IMR-90 (cell line): Measurements from ENCODE around the gene SSH2. TPM values are rescaled to one million over a fixed set of nuclear protein-coding genes. Genes with fewer than 3 reads are reported as not detected.

Experiments used
- ATAC-seq: fragments of 200-7000 bp; cut with Tn5 transposase; 2 replicates; pipeline ENCODE4 v1.9.1; 2020; ENCODE audit warnings: low read depth, mild to moderate bottlenecking, moderate library complexity
- BruUV-seq: library from RNA; stranded (reverse); fragments of 400-500 nt; replicated peaks from 2 replicates; lab custom pipeline; 2021; lab: Mats Ljungman, UMichigan
- CTCF ChIA-PET: fragments of 300-600 bp; formaldehyde crosslinking; extraction: SDS; loops from one replicate; lab custom pipeline; 2021; ENCODE audit warnings: antibody characterized with exemption; lab: Yijun Ruan, JAX
- POLR2A ChIA-PET: fragments of 300-600 bp; sonication (Branson Sonifier 250); formaldehyde crosslinking; loops from one replicate; lab custom pipeline; 2022; ENCODE audit warnings: antibody characterized with exemption; ENCODE audit not compliant: unreplicated experiment; lab: Charles Lee
- DNase-seq: peaks from one replicate; pipeline ENCODE4 v3.0.0; 2013
- H2AFZ ChIP-seq: replicated peaks from 2 replicates; pipeline ENCODE3; 2013; ENCODE audit warnings: low read length, mild to moderate bottlenecking; ENCODE audit not compliant: poor library complexity
- H2AK5ac ChIP-seq: 2 replicates; pipeline ENCODE4 v1.6.1; 2013; ENCODE audit warnings: low read depth, low read length, inconsistent platforms
- H2AK9ac ChIP-seq: replicated peaks from 2 replicates; pipeline ENCODE3; 2013; ENCODE audit warnings: mild to moderate bottlenecking, low read depth, low read length, moderate library complexity; ENCODE audit not compliant: poor library complexity
- H2BK120ac ChIP-seq: 2 replicates; pipeline ENCODE4 v1.6.1; 2013; ENCODE audit warnings: low read depth, low read length, inconsistent platforms
- H2BK15ac ChIP-seq: 3 replicates; pipeline ENCODE4 v1.6.1; 2013; ENCODE audit warnings: low read depth, low read length, inconsistent platforms
- H2BK20ac ChIP-seq: 2 replicates; pipeline ENCODE4 v1.6.1; 2013; ENCODE audit warnings: low read depth, mild to moderate bottlenecking, inconsistent platforms, low read length, moderate library complexity
- H2BK5ac ChIP-seq: 2 replicates; pipeline ENCODE4 v1.6.1; 2013; ENCODE audit warnings: mild to moderate bottlenecking, low read depth, low read length, inconsistent platforms; ENCODE audit not compliant: poor library complexity, severe bottlenecking
- H3K14ac ChIP-seq: replicated peaks from 2 replicates; pipeline ENCODE4 v1.6.1; 2013; ENCODE audit warnings: low read depth, low read length, inconsistent platforms
- H3K18ac ChIP-seq: 2 replicates; pipeline ENCODE4 v1.6.1; 2013; ENCODE audit warnings: low read depth, low read length, control low read depth
- H3K23ac ChIP-seq: 2 replicates; pipeline ENCODE4 v1.6.1; 2013; ENCODE audit warnings: low read depth, low read length, inconsistent platforms
- H3K27ac ChIP-seq: 2 replicates; pipeline ENCODE4 v1.5.1; 2013; ENCODE audit warnings: mild to moderate bottlenecking, control low read depth, low read length; ENCODE audit not compliant: insufficient read depth
- H3K27me3 ChIP-seq: 2 replicates; pipeline ENCODE4 v1.6.1; 2013; ENCODE audit warnings: low read length; ENCODE audit not compliant: control insufficient read depth, insufficient read depth
- H3K36me3 ChIP-seq: 2 replicates; pipeline ENCODE4 v1.6.1; 2013; ENCODE audit warnings: low read length, mixed read lengths; ENCODE audit not compliant: control insufficient read depth, insufficient read depth
- H3K4ac ChIP-seq: 2 replicates; pipeline ENCODE4 v1.6.1; 2013; ENCODE audit warnings: low read depth, low read length, inconsistent platforms
- H3K4me1 ChIP-seq: 2 replicates; pipeline ENCODE4 v1.6.1; 2013; ENCODE audit warnings: low read length, mixed read lengths; ENCODE audit not compliant: control insufficient read depth, insufficient read depth
- H3K4me2 ChIP-seq: 2 replicates; pipeline ENCODE4 v1.6.1; 2013; ENCODE audit warnings: low read depth, mild to moderate bottlenecking, control low read depth, low read length, moderate library complexity
- H3K4me3 ChIP-seq: 2 replicates; pipeline ENCODE4 v1.5.1; 2013; ENCODE audit warnings: low read depth, mild to moderate bottlenecking, control low read depth, low read length, moderate library complexity; ENCODE audit not compliant: insufficient read depth
- H3K56ac ChIP-seq: 2 replicates; pipeline ENCODE4 v1.6.1; 2013; ENCODE audit warnings: low read length, inconsistent platforms; ENCODE audit not compliant: insufficient read depth; ENCODE audit errors: extremely low read depth
- H3K79me1 ChIP-seq, 2 experiments: 2 replicates each; pipeline ENCODE4 v1.6.1; 2013; ENCODE audit warnings: low read length in 2 of 2, inconsistent platforms in 1 of 2, low read depth in 1 of 2
- H3K9ac ChIP-seq: 2 replicates; pipeline ENCODE4 v1.6.1; 2013; ENCODE audit warnings: low read depth, low read length, control low read depth
- H3K9me1 ChIP-seq: 2 replicates; pipeline ENCODE4 v1.6.1; 2013; ENCODE audit warnings: low read length, inconsistent platforms; ENCODE audit not compliant: insufficient read depth
- H3K9me3 ChIP-seq: 2 replicates; pipeline ENCODE4 v1.6.1; 2013; ENCODE audit warnings: low read length; ENCODE audit not compliant: control insufficient read depth, insufficient read depth
- H4K20me1 ChIP-seq: 2 replicates; pipeline ENCODE4 v1.6.1; 2013; ENCODE audit warnings: low read length, inconsistent platforms; ENCODE audit not compliant: insufficient read depth
- H4K5ac ChIP-seq: 2 replicates; pipeline ENCODE4 v1.6.1; 2013; ENCODE audit warnings: mild to moderate bottlenecking, low read depth, low read length, control low read depth
- H4K8ac ChIP-seq, 2 experiments: 2 replicates each; pipeline ENCODE4 v1.6.1; 2013; ENCODE audit warnings: low read depth in 2 of 2, low read length in 2 of 2, control low read depth in 1 of 2, inconsistent platforms in 1 of 2
- H4K91ac ChIP-seq: 2 replicates; pipeline ENCODE4 v1.6.1; 2013; ENCODE audit warnings: low read depth, low read length, inconsistent platforms; ENCODE audit not compliant: insufficient read depth
- BHLHE40 ChIP-seq: fragments of 150-350 bp; IDR thresholded peaks from 2 replicates; pipeline ENCODE4 v1.6.1; 2016; ENCODE audit warnings: mild to moderate bottlenecking, low read depth, low read length
- CEBPB ChIP-seq: IDR thresholded peaks from 2 replicates; pipeline ENCODE4 v1.6.1; 2012; ENCODE audit warnings: low read depth, low read length, improper control_type of control experiment
- CHD1 ChIP-seq: IDR thresholded peaks from 2 replicates; pipeline ENCODE4 v1.6.1; 2012; ENCODE audit warnings: low read depth, low read length, improper control_type of control experiment
- CTCF ChIP-seq: conservative IDR thresholded peaks from 2 replicates; pipeline ENCODE4 v1.5.1; 2012; ENCODE audit warnings: mild to moderate bottlenecking, low read depth, low read length, improper control_type of control experiment
- FOS ChIP-seq: fragments of 150-350 bp; IDR thresholded peaks from 2 replicates; pipeline ENCODE4 v1.6.1; 2016; ENCODE audit warnings: low read depth, low read length
- MAFK ChIP-seq: IDR thresholded peaks from 2 replicates; pipeline ENCODE4 v1.6.1; 2012; ENCODE audit warnings: low read depth, low read length, improper control_type of control experiment
- MAZ ChIP-seq: IDR thresholded peaks from 2 replicates; pipeline ENCODE4 v1.6.1; 2012; ENCODE audit warnings: low read depth, mild to moderate bottlenecking, low read length, improper control_type of control experiment, moderate library complexity, borderline replicate concordance
- MXI1 ChIP-seq: IDR thresholded peaks from 2 replicates; pipeline ENCODE4 v1.6.1; 2012; ENCODE audit warnings: low read depth, mild to moderate bottlenecking, low read length, moderate library complexity, borderline replicate concordance
- NFE2L2 ChIP-seq: fragments of 150-350 bp; IDR thresholded peaks from 2 replicates; pipeline ENCODE4 v1.6.1; 2016; ENCODE audit warnings: low read depth, mild to moderate bottlenecking, low read length
- POLR2A ChIP-seq: IDR thresholded peaks from 2 replicates; pipeline ENCODE4 v1.6.1; 2012; ENCODE audit warnings: mild to moderate bottlenecking, low read depth, low read length
- RAD21 ChIP-seq: IDR thresholded peaks from 2 replicates; pipeline ENCODE4 v1.6.1; 2012; ENCODE audit warnings: low read length, improper control_type of control experiment
- RCOR1 ChIP-seq: IDR thresholded peaks from 2 replicates; pipeline ENCODE4 v1.6.1; 2012; ENCODE audit warnings: mild to moderate bottlenecking, low read length, improper control_type of control experiment; ENCODE audit not compliant: insufficient replicate concordance
- RFX5 ChIP-seq: IDR thresholded peaks from 2 replicates; pipeline ENCODE4 v1.8.0; 2012; ENCODE audit warnings: low read depth, mild to moderate bottlenecking, low read length, moderate library complexity
- SMC3 ChIP-seq: fragments of 150-350 bp; IDR thresholded peaks from 2 replicates; pipeline ENCODE4 v1.6.1; 2016; ENCODE audit warnings: low read depth, mild to moderate bottlenecking, antibody characterized with exemption, low read length, moderate library complexity
- WGBS, 2 experiments: methylation state at CpG; one replicate each; pipeline versions ENCODE4 v1.1.5 to v1.1.7; 2013; ENCODE audit warnings: missing lambda C conversion rate in 2 of 2; ENCODE audit not compliant: insufficient read length in 1 of 2; ENCODE audit errors: extremely low coverage in 2 of 2; 5-methylcytosine and 5-hydroxymethylcytosine counted together
- dilution Hi-C: fragments of 300-500 bp; cut with HindIII; formaldehyde crosslinking; loops from one replicate; pipeline ENCODE4 v1.14.3; 2018; ENCODE audit warnings: low sequenced_read_pairs; ENCODE audit not compliant: unreplicated experiment
- in situ Hi-C: fragments of 300-500 bp; cut with MboI; formaldehyde crosslinking; loops from 3 replicates; pipeline ENCODE4 v1.14.3; 2019; ENCODE audit warnings: low sequenced_read_pairs, inconsistent platforms, mixed read lengths
- intact Hi-C: fragments of 100-400 bp; cut with micrococcal nuclease; formaldehyde crosslinking; loops from 2 replicates; pipeline ENCODE4 v1.10.0; 2022
- polyA plus RNA-seq, 3 experiments: library from polyadenylated mRNA; depleted of rRNA; stranded (reverse); fragments of >200 nt; gene quantifications; 2 replicates each; pipeline ENCODE4 v1.2.3, GENCODE V29; 2012; ENCODE audit warnings: low replicate concordance in 1 of 3
- total RNA-seq: library from RNA; depleted of rRNA; stranded (reverse); fragments of >200 nt; gene quantifications from 2 replicates; pipeline ENCODE4 v1.2.3, GENCODE V29; 2012
- TF ChIP-seq, protein P1 (sequence below): fragments of 150-350 bp; IDR thresholded peaks from 2 replicates; pipeline ENCODE4 v1.6.1; 2016; ENCODE audit warnings: low read depth, mild to moderate bottlenecking, low read length, moderate library complexity, borderline replicate concordance
- TF ChIP-seq, protein P2 (sequence below): fragments of 150-350 bp; IDR thresholded peaks from 2 replicates; pipeline ENCODE4 v1.6.1; 2017; ENCODE audit warnings: mild to moderate bottlenecking, antibody characterized with exemption, low read length, low read depth

The SSH2 gene
- total and polyA plus RNA-seq, 2 of the 4 experiments (the other 2 are of a cell fraction), result 9.3 TPM

DNA sequence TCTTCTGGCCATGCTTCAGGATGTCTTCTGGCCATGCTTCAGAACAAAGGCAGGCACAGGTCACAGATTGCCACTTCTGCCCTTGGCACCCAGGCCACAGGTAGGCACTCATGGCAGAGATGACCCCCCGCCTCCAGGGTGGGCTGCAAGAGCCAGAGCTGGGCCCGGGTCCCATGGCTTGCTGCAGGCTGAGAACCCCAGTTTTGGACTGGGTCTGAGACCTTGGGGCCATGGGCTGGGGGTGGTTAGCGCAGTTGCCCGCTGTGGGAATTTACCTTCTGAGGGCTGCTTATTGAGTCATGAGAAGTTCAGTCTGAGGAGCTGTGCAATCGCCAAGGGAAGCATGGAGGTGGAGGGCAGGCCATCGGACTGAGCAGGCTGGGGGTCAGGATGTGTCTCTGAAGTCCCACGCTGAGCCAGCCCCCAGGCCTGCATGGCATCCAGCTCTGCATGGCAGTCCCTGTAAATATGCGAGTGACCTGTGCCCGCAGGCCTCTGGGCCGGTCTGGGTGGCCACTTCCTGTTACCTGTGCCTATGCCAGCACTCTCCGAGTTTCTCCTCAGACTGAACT, 335.4 kb downstream of the SSH2 start:
- CTCF ChIA-PET, result interaction anchor here (1.2 kb wide), 1 partner anchor 23 kb away, joined by 3 read pairs; no protein-coding TSS in a partner anchor
- no peak overlapping the region for H2BK120ac ChIP-seq
- no peak overlapping the region for H2BK5ac ChIP-seq
- H3K4me2 ChIP-seq, result no peak overlapping the region; the same call in 1 of the 2 replicates
- WGBS, 2 experiments, result 53% methylated on average over 3 of the region's 11 CpGs; no CpG with 5 or more reads in 1 of the 2 experiments
- H3K27ac ChIP-seq, result no peak overlapping the region
- no peaks in the 10 kb centered on the region; the same call in 1 of the 2 replicates for H3K9me1 ChIP-seq
- H3K36me3 ChIP-seq, result no peaks in the 10 kb centered on the region
- H3K9me3 ChIP-seq, result no peaks in the 10 kb centered on the region
- H4K5ac ChIP-seq, result no peak overlapping the region
- dilution Hi-C loops, result no loop called here
- DNase-seq (no peak), ATAC-seq (no peak)
- H3K27me3 ChIP-seq, result peaks cover 2% of the 10 kb centered on the region; the same call in 1 of the 2 replicates
- no peak overlapping the region for H3K56ac ChIP-seq
- POLR2A ChIA-PET, result interaction anchor here (0.6 kb wide), 1 partner anchor 640 kb away, joined by 3 read pairs; no protein-coding TSS in a partner anchor
- no peak overlapping the region for H3K18ac ChIP-seq
- H2AK9ac ChIP-seq, result peak overlapping the region; percentile 75
- H4K91ac ChIP-seq, result no peak overlapping the region
- no peak overlapping the region for H2AK5ac ChIP-seq
- no TSS peak for BruUV-seq
- no peak overlapping the region for H4K8ac ChIP-seq
- no peak overlapping the region for H3K4ac ChIP-seq
- no peak overlapping the region for H3K14ac ChIP-seq
- peaks cover 30% of the 10 kb centered on the region for H3K4me1 ChIP-seq
- H4K20me1 ChIP-seq, result peaks cover 36% of the 10 kb centered on the region
- no peak overlapping the region for H2BK15ac ChIP-seq
- no peak overlapping the region for H3K4me3 ChIP-seq
- no peak overlapping the region for H3K9ac ChIP-seq
- intact Hi-C loops, result no loop called here
- peak overlapping the region; percentile 89 for H2AFZ ChIP-seq
- no peak overlapping the region; the same call in 1 of the 2 replicates for H3K23ac ChIP-seq
- in situ Hi-C loops, result no loop called here
- TF ChIP-seq RCOR1 (no peak), CTCF (no peak), RAD21 (no peak), RFX5 (no peak), POLR2A (no peak), FOS (no peak), NFE2L2 (no peak), MXI1 (no peak), CEBPB (no peak), SMC3 (no peak), BHLHE40 (no peak), CHD1 (no peak), MAZ (no peak), MAFK (no peak)
- TF ChIP-seq, protein P1, sequence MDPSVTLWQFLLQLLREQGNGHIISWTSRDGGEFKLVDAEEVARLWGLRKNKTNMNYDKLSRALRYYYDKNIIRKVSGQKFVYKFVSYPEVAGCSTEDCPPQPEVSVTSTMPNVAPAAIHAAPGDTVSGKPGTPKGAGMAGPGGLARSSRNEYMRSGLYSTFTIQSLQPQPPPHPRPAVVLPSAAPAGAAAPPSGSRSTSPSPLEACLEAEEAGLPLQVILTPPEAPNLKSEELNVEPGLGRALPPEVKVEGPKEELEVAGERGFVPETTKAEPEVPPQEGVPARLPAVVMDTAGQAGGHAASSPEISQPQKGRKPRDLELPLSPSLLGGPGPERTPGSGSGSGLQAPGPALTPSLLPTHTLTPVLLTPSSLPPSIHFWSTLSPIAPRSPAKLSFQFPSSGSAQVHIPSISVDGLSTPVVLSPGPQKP, result no peak
- TF ChIP-seq, protein P2, sequence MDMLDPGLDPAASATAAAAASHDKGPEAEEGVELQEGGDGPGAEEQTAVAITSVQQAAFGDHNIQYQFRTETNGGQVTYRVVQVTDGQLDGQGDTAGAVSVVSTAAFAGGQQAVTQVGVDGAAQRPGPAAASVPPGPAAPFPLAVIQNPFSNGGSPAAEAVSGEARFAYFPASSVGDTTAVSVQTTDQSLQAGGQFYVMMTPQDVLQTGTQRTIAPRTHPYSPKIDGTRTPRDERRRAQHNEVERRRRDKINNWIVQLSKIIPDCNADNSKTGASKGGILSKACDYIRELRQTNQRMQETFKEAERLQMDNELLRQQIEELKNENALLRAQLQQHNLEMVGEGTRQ, result no peak
- no peak overlapping the region for H2BK20ac ChIP-seq
- H3K79me1 ChIP-seq, result peaks cover 0 to 22% of the 10 kb centered on the region in 2 experiments
